Hepatocyte (in vitro differentiated cells): ENCODE data around the gene PER1.

ENCODE experiments used
- EZH2 ChIP-seq: fragments of 200-600 bp; sonication (generic); IDR thresholded peaks from 2 replicates; pipeline ENCODE4 v1.6.1; 2016; ENCODE audit warnings: antibody characterized with exemption, mild to moderate bottlenecking, borderline replicate concordance
- EZH2phosphoT487 ChIP-seq: fragments of 200-600 bp; sonication (generic); IDR thresholded peaks from one replicate; pipeline ENCODE4 v1.6.1; 2018; ENCODE audit warnings: antibody characterized with exemption, mild to moderate bottlenecking, low read depth, moderate library complexity; ENCODE audit not compliant: unreplicated experiment, severe bottlenecking

DNA sequence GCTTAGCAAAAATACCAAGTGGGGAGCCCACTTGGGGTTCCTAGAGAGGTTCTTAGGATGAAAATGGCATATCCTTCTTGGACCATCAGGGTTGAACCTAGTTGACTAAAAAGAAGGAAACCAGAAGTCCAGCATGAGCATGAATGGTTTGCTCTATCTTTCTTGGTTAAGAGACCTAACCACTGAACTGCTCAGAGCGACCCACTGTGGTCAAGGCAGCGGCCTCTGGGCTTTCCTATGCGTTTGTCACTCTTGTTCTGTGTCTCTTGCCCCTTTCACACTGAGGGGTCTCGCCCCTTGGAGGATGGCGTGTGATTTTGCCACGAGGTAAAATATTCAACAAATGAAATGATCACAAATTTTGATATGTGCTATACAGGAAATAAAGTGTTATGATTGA, 38.3 kb upstream of the PER1 start:
- no peak for TF ChIP-seq EZH2
- no peak for TF ChIP-seq EZH2phosphoT487
